B cell (primary cell): ENCODE results near the gene ARGLU1.

Experiments
- CTCF ChIP-seq: fragments of 200-600 bp; IDR thresholded peaks from one replicate; pipeline ENCODE4 v1.8.0; 2022; ENCODE audit warnings: antibody characterized with exemption, mild to moderate bottlenecking
- EZH2 ChIP-seq: IDR thresholded peaks from 2 replicates; pipeline ENCODE4 v1.6.1; 2012; ENCODE audit warnings: borderline replicate concordance, low read depth, mild to moderate bottlenecking, moderate library complexity, low read length; ENCODE audit not compliant: insufficient read depth, poor library complexity, severe bottlenecking

- no peak for TF ChIP-seq CTCF
- TF ChIP-seq EZH2: no peak
Measured at GRCh38 chr13:106498158-106498557, 69.8 kb downstream of the ARGLU1 start.
